ENCODE measurements around the gene BRD9.

BRD9 gene

GRCh38 chr5:905139-905642, 12.6 kb upstream of the BRD9 start:
- DNase-seq (ENCODE audit: extremely low read depth in 1 of 2, low read depth in 1 of 2) = no peak

GRCh38 chr5:903756-904096, 11.1 kb upstream of the BRD9 start:
- no peak for DNase-seq (ENCODE audit: extremely low read depth in 1 of 2, low read depth in 1 of 2)

- DNase-seq (ENCODE audit: extremely low read depth in 1 of 2, low read depth in 1 of 2) = no peak
Measured at GRCh38 chr5:902129-902916, 9.7 kb upstream of the BRD9 start.

- no peak for DNase-seq (ENCODE audit: extremely low read depth in 1 of 2, low read depth in 1 of 2)
Measured at GRCh38 chr5:900781-901180, 8.2 kb upstream of the BRD9 start.

GRCh38 chr5:893711-894110, 1.1 kb upstream of the BRD9 start:
- DNase-seq (ENCODE audit: extremely low read depth in 1 of 2, low read depth in 1 of 2) = no peak

- DNase-seq (ENCODE audit: extremely low read depth in 1 of 2, low read depth in 1 of 2) = no peak
Measured at GRCh38 chr5:893137-893506, 521 bp upstream of the BRD9 start.

GRCh38 chr5:891837-892393, 686 bp downstream of the BRD9 start:
- DNase-seq (ENCODE audit: extremely low read depth in 1 of 2, low read depth in 1 of 2) = no peak

- no peak for DNase-seq (ENCODE audit: extremely low read depth in 1 of 2, low read depth in 1 of 2)
Measured at GRCh38 chr5:891117-891836, 1.3 kb downstream of the BRD9 start.

- DNase-seq (ENCODE audit: extremely low read depth in 1 of 2, low read depth in 1 of 2) = no peak
Measured at GRCh38 chr5:889075-889710, 3.4 kb downstream of the BRD9 start.

DNA sequence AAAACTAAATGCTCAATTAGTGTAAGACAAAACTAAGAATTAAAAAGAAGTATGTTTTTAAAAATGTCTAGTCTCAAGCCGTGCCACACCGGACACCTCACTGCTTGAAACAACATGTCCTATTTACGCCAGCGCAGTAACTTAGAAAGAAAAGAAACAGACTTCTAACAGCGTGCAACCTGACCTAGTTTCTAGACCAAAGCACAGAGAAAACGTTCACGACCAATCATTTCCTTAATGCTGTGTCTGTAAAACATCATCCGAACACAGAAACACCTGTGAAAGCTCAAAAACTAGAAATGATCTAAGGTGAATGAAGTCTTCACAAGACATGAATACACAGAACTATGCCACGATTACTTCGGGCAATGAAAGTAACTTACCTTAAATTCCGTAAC, 4.0 kb downstream of the BRD9 start:
- DNase-seq (ENCODE audit: extremely low read depth in 1 of 2, low read depth in 1 of 2) = no peak

DNA sequence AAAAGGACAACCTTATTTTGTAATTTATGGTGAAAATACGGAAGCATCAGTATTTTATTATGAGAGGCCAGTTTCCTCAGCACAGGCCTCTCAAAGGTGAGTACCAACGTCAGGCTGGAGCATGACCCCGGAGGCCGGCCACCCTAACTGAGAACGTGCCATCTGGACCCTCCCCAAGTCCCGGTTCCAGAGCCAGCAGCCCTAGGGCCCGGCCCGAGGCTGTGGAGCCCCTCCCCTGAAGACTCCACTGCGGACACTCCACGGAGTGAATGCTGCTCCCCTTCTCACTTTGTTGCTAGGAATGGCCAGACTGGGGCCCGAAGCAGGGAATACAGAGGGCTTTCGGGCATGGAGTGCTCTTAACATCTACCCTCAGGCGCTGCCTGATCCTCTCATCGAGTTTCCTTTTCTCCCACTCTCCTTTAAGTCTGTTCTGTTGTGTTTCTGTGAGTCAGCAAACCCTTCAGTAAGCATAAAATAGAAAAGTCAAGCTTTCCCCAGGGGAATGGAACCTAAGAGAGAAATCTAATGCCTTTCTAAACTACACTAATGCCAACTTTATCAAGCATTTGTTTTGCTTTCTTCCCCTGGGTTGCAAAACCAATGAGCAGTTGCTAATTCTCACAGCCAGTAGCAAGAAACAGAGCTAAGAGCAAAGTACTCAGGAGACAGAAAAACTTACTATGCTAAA, 4.5 kb downstream of the BRD9 start:
- no peak for DNase-seq (ENCODE audit: extremely low read depth in 1 of 2, low read depth in 1 of 2)

DNA sequence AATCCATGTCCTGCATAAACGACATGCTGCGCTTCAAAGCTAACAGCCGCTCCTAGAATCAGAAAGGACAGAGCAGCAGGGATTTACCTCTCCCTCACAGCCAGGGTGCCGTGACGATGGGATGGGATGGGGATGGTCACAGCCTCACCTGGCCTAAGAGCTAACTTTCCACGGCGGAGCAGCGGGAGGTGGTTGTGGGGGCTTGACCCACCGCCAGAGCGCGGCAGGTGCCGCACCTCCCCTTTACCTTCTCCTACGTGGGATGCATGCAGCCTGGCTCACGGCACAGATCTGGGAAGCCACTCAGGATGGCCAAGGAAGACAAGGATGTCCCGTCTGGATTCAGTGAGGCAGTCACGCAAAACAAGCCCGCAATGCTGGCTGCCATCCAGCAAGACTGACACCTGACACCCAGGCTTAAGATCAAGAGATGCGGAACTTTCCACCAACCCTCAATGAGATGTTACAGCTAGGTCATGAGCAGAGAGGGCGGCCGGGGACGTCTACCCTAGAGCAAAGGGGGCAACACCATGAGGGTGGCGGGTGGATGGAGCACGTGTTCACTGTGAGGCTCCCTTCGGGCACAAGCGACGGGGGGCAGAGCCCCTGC, 5.8 kb downstream of the BRD9 start:
- DNase-seq (ENCODE audit: extremely low read depth in 1 of 2, low read depth in 1 of 2) = no peak

DNA sequence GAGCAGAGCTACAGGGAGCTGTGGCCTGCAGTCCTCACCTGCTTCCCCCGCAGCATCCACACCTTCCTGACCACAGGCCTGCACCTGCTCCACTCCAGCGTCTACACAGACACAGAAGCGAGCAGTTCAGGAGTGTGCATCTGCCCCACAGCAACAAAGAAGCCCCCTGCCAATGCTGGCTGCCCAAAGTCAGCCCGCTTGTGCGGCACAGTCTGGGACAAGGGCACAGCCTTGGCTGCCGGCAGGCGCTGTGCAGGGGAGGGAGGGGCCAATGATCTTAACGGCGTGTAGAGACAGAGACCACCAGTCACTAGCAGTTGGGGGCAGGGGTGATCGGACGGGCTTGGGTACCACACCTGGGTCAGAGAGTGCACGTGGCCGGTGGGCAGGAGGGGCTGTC, 6.6 kb downstream of the BRD9 start:
- DNase-seq (ENCODE audit: extremely low read depth in 1 of 2, low read depth in 1 of 2) = no peak

DNA sequence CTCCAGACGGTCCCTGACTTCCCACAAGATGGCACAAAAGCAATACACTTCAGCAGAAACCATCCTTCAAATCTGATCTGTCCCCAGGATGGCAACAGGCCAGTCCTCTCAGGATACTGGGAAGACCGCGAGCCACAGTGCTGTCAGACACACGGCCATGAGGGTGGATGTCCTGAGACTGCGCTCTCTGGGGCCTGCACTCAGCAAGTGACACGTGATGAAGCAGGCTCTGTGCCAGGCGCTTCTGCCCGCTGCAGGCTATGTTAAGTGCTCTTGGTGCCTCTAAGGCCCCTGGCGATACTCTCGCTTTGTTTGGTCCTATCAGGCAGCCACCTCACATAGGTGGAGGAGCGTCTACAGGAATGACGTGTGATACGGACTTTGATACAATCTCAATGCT, 7.1 kb downstream of the BRD9 start:
- DNase-seq (ENCODE audit: extremely low read depth in 1 of 2, low read depth in 1 of 2) = no peak

- no peak for DNase-seq (ENCODE audit: extremely low read depth in 1 of 2, low read depth in 1 of 2)
Measured at GRCh38 chr5:885127-885442, 7.5 kb downstream of the BRD9 start.

DNA sequence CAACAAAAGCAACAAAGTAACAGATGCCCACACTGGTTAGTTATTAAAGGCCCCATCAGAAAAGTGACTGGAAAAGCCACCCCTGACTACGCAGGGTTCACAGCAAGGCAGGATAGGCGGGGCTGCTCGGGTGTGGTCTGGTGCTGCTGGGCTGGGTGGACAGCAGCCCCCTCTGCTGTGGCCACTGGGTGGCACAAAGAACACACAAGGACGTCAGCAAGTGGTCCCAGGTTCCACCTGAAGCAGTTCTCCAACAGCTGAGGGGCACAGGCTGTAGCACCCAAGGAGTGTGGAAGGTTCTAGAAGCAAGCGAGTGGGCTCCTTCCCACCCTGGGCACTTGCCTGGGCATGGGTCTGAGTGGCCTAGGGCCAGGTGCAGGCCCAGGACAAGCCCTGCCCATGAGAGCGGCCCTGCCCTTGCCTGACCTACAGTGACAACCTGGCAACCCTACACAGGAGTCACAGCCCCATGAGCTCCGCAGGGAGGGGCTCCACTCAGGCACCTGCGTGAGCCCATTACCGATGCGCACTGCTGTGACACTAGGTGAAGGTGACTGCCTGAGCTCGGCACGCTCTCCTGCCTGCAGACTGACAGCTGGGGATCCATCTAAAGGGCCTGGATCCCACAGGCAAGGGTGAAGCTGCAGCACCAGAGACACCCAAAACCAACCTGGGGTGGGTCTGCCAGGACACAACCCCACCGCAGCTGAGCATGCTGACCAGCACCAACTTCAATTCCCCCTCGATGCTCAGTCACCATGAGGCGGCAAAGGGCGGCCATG, 8.1 kb downstream of the BRD9 start:
- no peak for DNase-seq (ENCODE audit: extremely low read depth in 1 of 2, low read depth in 1 of 2)

DNA sequence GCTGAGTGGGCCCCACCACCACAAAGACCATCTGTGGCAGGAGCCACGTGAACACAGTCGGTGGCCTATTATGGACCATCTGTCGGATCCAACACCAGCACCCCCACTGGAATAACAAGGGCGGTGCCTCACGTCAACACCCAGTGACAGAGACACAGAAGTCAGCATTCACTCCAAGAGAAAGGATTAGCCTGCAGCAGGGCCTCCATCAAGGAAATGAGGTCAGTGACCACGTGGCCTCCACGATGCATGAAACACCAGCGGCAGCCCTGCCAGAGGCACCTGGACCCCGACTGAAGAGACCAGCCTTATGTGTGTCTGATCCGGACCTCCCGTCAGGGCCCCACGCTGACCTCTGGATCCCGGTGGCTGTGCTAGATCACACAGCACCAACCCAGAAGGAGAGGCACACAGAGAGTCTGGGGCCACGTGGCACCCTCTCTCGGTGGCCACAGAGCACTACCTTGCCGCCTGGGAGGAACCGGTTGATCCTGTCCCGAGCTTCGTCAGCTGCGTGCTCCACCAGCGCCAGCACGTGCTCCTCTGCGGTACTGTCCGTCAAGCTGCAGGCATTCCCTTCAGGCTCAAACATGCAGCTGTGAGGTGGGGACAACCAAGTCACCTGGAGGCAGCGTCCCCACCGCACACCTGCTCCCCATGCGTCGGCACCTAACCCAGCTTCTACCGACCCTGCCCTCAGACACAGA, 9.0 kb downstream of the BRD9 start:
- DNase-seq (ENCODE audit: extremely low read depth in 1 of 2, low read depth in 1 of 2) = no peak

DNA sequence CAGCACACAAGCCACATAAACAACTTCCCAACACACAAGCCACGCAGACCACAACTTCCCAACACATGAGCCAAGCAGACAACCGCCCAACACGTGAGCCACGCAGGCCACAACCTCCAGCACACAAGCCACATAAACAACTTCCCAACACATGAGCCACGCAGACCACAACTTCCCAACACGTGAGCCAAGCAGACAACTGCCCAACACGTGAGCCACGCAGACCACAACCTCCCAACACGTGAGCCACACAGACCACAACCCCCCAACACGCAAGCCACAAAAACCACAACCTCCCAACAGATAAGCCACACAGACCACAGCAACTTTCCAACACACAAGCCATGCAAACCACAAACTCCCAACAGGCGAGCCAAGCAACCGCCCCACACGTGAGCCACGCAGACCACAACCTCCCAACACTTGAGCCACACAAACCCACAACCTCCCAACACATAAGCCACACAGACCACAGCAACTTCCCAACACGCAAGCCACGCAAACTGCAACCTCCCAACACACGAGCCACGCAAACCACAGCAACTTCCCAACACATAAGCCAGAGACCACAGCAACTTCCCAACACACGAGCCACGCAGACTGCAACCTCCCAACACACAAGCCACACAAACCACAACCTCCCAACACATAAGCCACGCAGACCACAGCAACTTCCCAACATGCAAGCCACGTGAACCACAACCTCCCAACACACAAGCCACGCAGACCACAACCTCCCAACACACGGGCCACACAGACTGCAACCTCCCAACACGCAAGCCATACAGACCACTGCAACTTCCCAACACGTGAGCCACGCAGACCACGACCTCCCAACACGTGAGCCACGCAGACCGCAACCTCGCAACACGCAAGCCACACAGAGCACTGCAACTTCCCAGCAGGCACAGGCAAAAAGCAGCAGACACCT, 10.1 kb downstream of the BRD9 start:
- no peak for DNase-seq (ENCODE audit: extremely low read depth in 1 of 2, low read depth in 1 of 2)
